ENCODE measurements around the gene VCP.

GRCh38 chr9:35104586-35104985, 32.2 kb upstream of the VCP start:
- no peak for TF ChIP-seq CTCF (IDR thresholded peaks at IDR 0.05)
- TF ChIP-seq EZH2 (IDR thresholded peaks at IDR 0.05; ENCODE audit: borderline replicate concordance, insufficient read depth, low read depth, low read length, poor library complexity, severe bottlenecking): no peak
